PC-3 (cell line): ENCODE measurements around the gene CHD2. TPM values are rescaled to one million over a fixed set of nuclear protein-coding genes. Genes with fewer than 3 reads are reported as not detected.
A peak's percentile ranks its signal among the peaks of the same experiment; 100 is the strongest.

Source experiments
- ATAC-seq: fragments of 200-7000 bp; cut with Tn5 transposase; 2 replicates; pipeline ENCODE4 v1.9.1; 2020; ENCODE audit warnings: mild to moderate bottlenecking, moderate library complexity
- BruUV-seq: library from RNA; stranded (reverse); fragments of 400-500 nt; replicated peaks from 2 replicates; lab custom pipeline; 2021; lab: Mats Ljungman, UMichigan
- CTCF ChIA-PET: fragments of 300-600 bp; sonication (Branson Sonifier 250); formaldehyde crosslinking; loops from one replicate; lab custom pipeline; 2022; ENCODE audit warnings: antibody characterized with exemption; lab: Charles Lee
- POLR2A ChIA-PET: fragments of 300-600 bp; sonication (Branson Sonifier 250); formaldehyde crosslinking; loops from one replicate; lab custom pipeline; 2022; ENCODE audit warnings: antibody characterized with exemption; ENCODE audit not compliant: unreplicated experiment; lab: Charles Lee
- DNase-seq: peaks from one replicate; pipeline ENCODE4 v3.0.0-alpha.2; 2015
- H2AFZ ChIP-seq: fragments of 300-600 bp; sonication (generic); 2 replicates; pipeline ENCODE4 v1.6.0; 2016; ENCODE audit warnings: antibody characterized with exemption, low read length
- H3F3A ChIP-seq: fragments of 300-600 bp; sonication (generic); one replicate; pipeline ENCODE4 v1.6.0; 2017; ENCODE audit warnings: antibody characterized with exemption, low read length, control low read depth, mild to moderate bottlenecking; ENCODE audit not compliant: unreplicated experiment
- H3K27ac ChIP-seq: fragments of 300-600 bp; sonication (generic); 2 replicates; pipeline ENCODE4 v1.5.1; 2016; ENCODE audit warnings: mild to moderate bottlenecking, low read length
- H3K27me3 ChIP-seq: fragments of 300-600 bp; sonication (generic); 2 replicates; pipeline ENCODE4 v1.6.1; 2016; ENCODE audit warnings: low read length, mixed read lengths
- H3K36me3 ChIP-seq: fragments of 300-600 bp; sonication (generic); 2 replicates; pipeline ENCODE4 v1.6.1; 2016; ENCODE audit warnings: low read depth, mixed run types, low read length, mixed read lengths
- H3K4me1 ChIP-seq: fragments of 300-600 bp; sonication (generic); 2 replicates; pipeline ENCODE4 v1.5.1; 2016; ENCODE audit warnings: low read length; ENCODE audit not compliant: insufficient read depth
- H3K4me2 ChIP-seq: fragments of 300-600 bp; sonication (generic); 2 replicates; pipeline ENCODE4 v1.6.0; 2016; ENCODE audit warnings: low read length
- H3K4me3 ChIP-seq: fragments of 300-600 bp; sonication (generic); 2 replicates; pipeline ENCODE4 v1.5.1; 2016; ENCODE audit warnings: mild to moderate bottlenecking, low read length, mixed read lengths
- H3K79me2 ChIP-seq: fragments of 300-600 bp; sonication (generic); 2 replicates; pipeline ENCODE4 v1.6.1; 2017; ENCODE audit warnings: low read length, mixed read lengths
- H3K9ac ChIP-seq: fragments of 300-600 bp; sonication (generic); 2 replicates; pipeline ENCODE4 v1.6.0; 2016; ENCODE audit warnings: mild to moderate bottlenecking, low read length
- H3K9me2 ChIP-seq: fragments of 300-600 bp; sonication (generic); replicated peaks from 2 replicates; pipeline ENCODE4 v1.6.1; 2016; ENCODE audit warnings: mixed run types, low read length, mixed read lengths
- H3K9me3 ChIP-seq: fragments of 300-600 bp; sonication (generic); 2 replicates; pipeline ENCODE4 v1.6.1; 2016; ENCODE audit warnings: low read length, mixed read lengths
- H4K20me1 ChIP-seq: fragments of 300-600 bp; sonication (generic); 2 replicates; pipeline ENCODE4 v1.6.1; 2016; ENCODE audit warnings: low read length, mixed read lengths
- CTCF ChIP-seq: fragments of 300-600 bp; sonication (generic); conservative IDR thresholded peaks from 2 replicates; pipeline ENCODE4 v1.5.1; 2017; ENCODE audit warnings: antibody characterized with exemption, low read depth, mild to moderate bottlenecking, low read length
- EZH2 ChIP-seq: fragments of 300-600 bp; sonication (generic); IDR thresholded peaks from one replicate; pipeline ENCODE4 v1.6.1; 2017; ENCODE audit warnings: antibody characterized with exemption, mild to moderate bottlenecking, low read length; ENCODE audit not compliant: unreplicated experiment
- EZH2phosphoT487 ChIP-seq: fragments of 300-600 bp; sonication (generic); IDR thresholded peaks from 2 replicates; pipeline ENCODE4 v1.6.1; 2018; ENCODE audit warnings: mild to moderate bottlenecking, antibody characterized with exemption, low read length, borderline replicate concordance
- intact Hi-C: fragments of 100-400 bp; cut with micrococcal nuclease; formaldehyde crosslinking; loops from 2 replicates; pipeline ENCODE4 v1.9.0; 2023
- total RNA-seq: library from RNA; depleted of rRNA; stranded (reverse); fragments of >200 nt; gene quantifications from 2 replicates; pipeline ENCODE4 v1.2.3, GENCODE V29; 2014

Gene CHD2
- total RNA-seq, 1 experiment from 2014 or later, result 42.7 TPM

- POLR2A ChIA-PET, result no interaction called here
- no peaks in the 10 kb centered on the region for H3K9me2 ChIP-seq
- H3K36me3 ChIP-seq, result peaks cover 58% of the 10 kb centered on the region
- TF ChIP-seq EZH2 (no peak), CTCF (no peak), EZH2phosphoT487 (no peak)
- intact Hi-C loops, result loop anchor here (10.0 kb wide), 1 partner anchor 51 kb away; no protein-coding TSS in a partner anchor
- ATAC-seq (no peak), DNase-seq (no peak)
- no TSS peak for BruUV-seq
- no peaks in the 10 kb centered on the region for H3F3A ChIP-seq
- H3K9me3 ChIP-seq, result no peaks in the 10 kb centered on the region
- no peaks in the 10 kb centered on the region for H3K4me1 ChIP-seq
- no peaks in the 10 kb centered on the region for H4K20me1 ChIP-seq
- no peak overlapping the region for H3K9ac ChIP-seq
- no peak overlapping the region for H3K4me2 ChIP-seq
- peaks cover 40% of the 10 kb centered on the region for H3K79me2 ChIP-seq
- H3K4me3 ChIP-seq, result no peak overlapping the region
- H2AFZ ChIP-seq, result no peak overlapping the region
- H3K27me3 ChIP-seq, result no peaks in the 10 kb centered on the region
- H3K27ac ChIP-seq, result no peak overlapping the region
- CTCF ChIA-PET, result no interaction called here
Observed at GRCh38 chr15:92963794-92964193, 63.7 kb downstream of the CHD2 start.

DNA sequence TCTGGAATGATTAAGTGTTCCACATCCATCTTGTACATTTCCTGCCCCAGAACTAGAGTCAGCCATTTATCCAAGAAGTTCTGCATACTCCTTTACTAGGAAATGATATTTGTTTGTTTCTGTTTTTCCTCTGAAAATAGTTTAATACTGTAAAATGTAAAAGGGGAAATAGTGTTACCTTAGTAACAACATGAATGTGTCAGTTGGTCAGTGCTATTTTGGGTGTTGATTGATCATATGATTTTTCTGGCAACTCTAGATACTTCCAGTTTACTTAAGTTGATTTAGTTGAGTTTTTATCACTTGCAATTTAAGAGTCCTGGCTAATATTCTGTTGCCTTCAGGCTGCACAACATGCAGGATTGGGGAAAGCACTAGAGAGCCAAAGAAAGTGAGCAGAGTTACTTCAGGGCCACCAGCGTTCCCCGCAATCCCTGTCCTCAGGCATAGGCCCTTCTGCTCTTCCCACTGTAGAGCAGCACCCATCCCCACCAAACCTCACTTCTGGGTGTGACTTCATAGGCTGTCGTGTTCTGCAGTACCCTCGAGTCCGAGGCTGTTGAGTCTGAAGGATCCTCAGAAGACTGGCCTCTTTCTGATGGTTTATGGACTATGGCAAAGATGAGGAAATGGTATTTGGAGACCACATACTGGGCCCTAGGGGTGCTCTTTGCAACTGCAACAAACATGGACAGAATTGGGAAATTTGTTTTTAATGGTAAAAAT lies 69.0 kb downstream of the CHD2 start:
- Histone ChIP-seq H3K4me2 (no peak overlapping the region), H3K4me3 (no peak overlapping the region), H4K20me1 (no peaks in the 10 kb centered on the region), H3F3A (no peaks in the 10 kb centered on the region), H3K27ac (no peak overlapping the region), H3K27me3 (no peaks in the 10 kb centered on the region), H3K79me2 (0 out of 2 replicates have a peak, but pooled peaks cover 4% of the 10 kb centered on the region), H3K9me2 (no peaks in the 10 kb centered on the region), H3K9ac (no peak overlapping the region), H2AFZ (no peak overlapping the region), H3K36me3 (peaks cover 55% of the 10 kb centered on the region), H3K4me1 (no peaks in the 10 kb centered on the region), H3K9me3 (no peaks in the 10 kb centered on the region)
- BruUV-seq, result no TSS peak
- ATAC-seq (no peak), DNase-seq (no peak)
- TF ChIP-seq CTCF (0 out of 2 replicates have a peak, but pooled peaks have one; percentile 23), EZH2 (no peak)
- ChIA-PET POLR2A (no interaction called here), CTCF (no interaction called here)
- intact Hi-C loops, result loop anchor here (10.0 kb wide), 1 partner anchor 46 kb away; no protein-coding TSS in a partner anchor

- Histone ChIP-seq H3K4me3 (no peak overlapping the region), H2AFZ (no peak overlapping the region), H4K20me1 (no peaks in the 10 kb centered on the region), H3K79me2 (0 out of 2 replicates have a peak, but pooled peaks cover 4% of the 10 kb centered on the region), H3K9ac (no peak overlapping the region), H3K9me2 (no peaks in the 10 kb centered on the region), H3K4me2 (no peak overlapping the region), H3K4me1 (no peaks in the 10 kb centered on the region), H3K9me3 (no peaks in the 10 kb centered on the region), H3K27me3 (no peaks in the 10 kb centered on the region), H3K27ac (no peak overlapping the region), H3F3A (no peaks in the 10 kb centered on the region), H3K36me3 (peaks cover 63% of the 10 kb centered on the region)
- TF ChIP-seq EZH2, result no peak
- TF ChIP-seq CTCF, result no peak
- no peak for TF ChIP-seq EZH2phosphoT487
- DNase-seq (no peak), ATAC-seq (no peak)
- intact Hi-C loops, result no loop called here
- no TSS peak for BruUV-seq
- ChIA-PET POLR2A (no interaction called here), CTCF (no interaction called here)
Observed at GRCh38 chr15:92970656-92971055, 70.5 kb downstream of the CHD2 start.
